GM12878 (cell line): Measurements from ENCODE around the gene SLC35A2. TPM values are rescaled to one million over a fixed set of nuclear protein-coding genes. Genes with fewer than 3 reads are reported as not detected.
A peak's percentile ranks its signal among the peaks of the same experiment; 100 is the strongest.

Experiments
- ATAC-seq: fragments of 200-7000 bp; cut with Tn5 transposase; 3 replicates; pipeline ENCODE4 v1.9.1; 2020; ENCODE audit warnings: mild to moderate bottlenecking, moderate library complexity
- BruUV-seq: library from RNA; stranded (reverse); fragments of 400-500 nt; replicated peaks from 2 replicates; lab custom pipeline; 2021; lab: Mats Ljungman, UMichigan
- CTCF ChIA-PET: fragments of 300-600 bp; sonication (Branson Sonifier 250); formaldehyde crosslinking; extraction: SDS; loops from one replicate; lab custom pipeline; 2021; ENCODE audit warnings: inconsistent platforms; lab: Yijun Ruan, JAX
- POLR2A ChIA-PET: fragments of 350-600 bp; formaldehyde crosslinking; extraction: SDS; loops from one replicate; lab custom pipeline; 2021; ENCODE audit warnings: inconsistent platforms; lab: Charles Lee
- RAD21 ChIA-PET: fragments of 300-600 bp; sonication (Branson Sonifier 250); formaldehyde crosslinking; loops from one replicate; lab custom pipeline; 2023; ENCODE audit warnings: antibody characterized with exemption; ENCODE audit not compliant: unreplicated experiment; lab: Charles Lee
- SMC1A ChIA-PET: fragments of 300-600 bp; sonication (Branson Sonifier 250); formaldehyde crosslinking; loops from one replicate; lab custom pipeline; 2023; ENCODE audit not compliant: unreplicated experiment, uncharacterized antibody; lab: Charles Lee
- DNase-seq: peaks from one replicate; pipeline ENCODE4 v3.0.0-alpha.2; 2011; ENCODE audit warnings: low read depth, low spot score
- FAIRE-seq: peaks from 3 replicates; lab custom pipeline; 2011; peaks lifted over from hg19 to GRCh38; lab: Jason Lieb, UNC
- H2AFZ ChIP-seq: 2 replicates; pipeline ENCODE4 v1.6.0; 2011; ENCODE audit warnings: low read depth, low read length, control low read depth; ENCODE audit not compliant: control insufficient read depth
- H3K27ac ChIP-seq: 2 replicates; pipeline ENCODE4 v1.5.1; 2011; ENCODE audit warnings: control low read depth; ENCODE audit not compliant: control insufficient read depth, insufficient read depth
- H3K27me3 ChIP-seq, 2 experiments: replicated peaks in 1 of 2; 2 replicates each; pipeline versions ENCODE4 v1.6.0 to v1.6.1; 2011; ENCODE audit warnings: low read length in 1 of 2; ENCODE audit not compliant: control insufficient read depth in 2 of 2, insufficient read depth in 2 of 2
- H3K36me3 ChIP-seq, 2 experiments: 2 replicates each; pipeline ENCODE4 v1.5.1; 2011; ENCODE audit warnings: low read length in 1 of 2; ENCODE audit not compliant: control insufficient read depth in 2 of 2, insufficient read depth in 2 of 2
- H3K4me1 ChIP-seq: 2 replicates; pipeline ENCODE4 v1.6.1; 2011; ENCODE audit warnings: mild to moderate bottlenecking, low read length, moderate library complexity, mixed read lengths; ENCODE audit not compliant: control insufficient read depth, insufficient read depth
- H3K4me2 ChIP-seq: 2 replicates; pipeline ENCODE4 v1.6.0; 2011; ENCODE audit warnings: control low read depth; ENCODE audit not compliant: control insufficient read depth, insufficient read depth
- H3K4me3 ChIP-seq: fragments of 200-600 bp; sonication (generic); 2 replicates; pipeline ENCODE4 v1.5.1; 2016
- H3K79me2 ChIP-seq: 2 replicates; pipeline ENCODE4 v1.6.0; 2011; ENCODE audit warnings: low read length; ENCODE audit not compliant: control insufficient read depth, insufficient read depth
- H3K9ac ChIP-seq: 2 replicates; pipeline ENCODE4 v1.8.0; 2011; ENCODE audit warnings: low read length, control low read depth, mixed read lengths; ENCODE audit not compliant: control insufficient read depth, insufficient read depth
- H3K9me3 ChIP-seq: replicated peaks from 3 replicates; pipeline ENCODE4 v1.5.1; 2011; ENCODE audit warnings: mild to moderate bottlenecking, low read length; ENCODE audit not compliant: control insufficient read depth, insufficient read depth
- H4K20me1 ChIP-seq: 2 replicates; pipeline ENCODE4 v1.6.0; 2011; ENCODE audit not compliant: control insufficient read depth, insufficient read depth
- BMI1 ChIP-seq: fragments of 450-650 bp; IDR thresholded peaks from 2 replicates; pipeline ENCODE4 v1.6.1; 2016; ENCODE audit warnings: mild to moderate bottlenecking, moderate library complexity, borderline replicate concordance
- CBFB ChIP-seq: IDR thresholded peaks from 2 replicates; pipeline ENCODE4 v1.6.1; 2016; ENCODE audit warnings: antibody characterized with exemption, low read depth
- CBX5 ChIP-seq: sonication (generic); IDR thresholded peaks from 2 replicates; pipeline ENCODE4 v1.6.1; 2016; ENCODE audit warnings: low read depth, moderate library complexity, mild to moderate bottlenecking, inconsistent platforms
- HCFC1 ChIP-seq: fragments of 150-350 bp; IDR thresholded peaks from 2 replicates; pipeline ENCODE4 v1.6.1; 2014; ENCODE audit warnings: low read length
- IKZF1 ChIP-seq: fragments of 450-650 bp; conservative IDR thresholded peaks from 2 replicates; pipeline ENCODE4 v1.6.1; 2017; ENCODE audit warnings: antibody characterized with exemption, mild to moderate bottlenecking
- IKZF2 ChIP-seq, 2 experiments: fragments of 450-650 bp; IDR thresholded peaks; 2 replicates each; pipeline ENCODE4 v1.6.1; 2017; ENCODE audit warnings: mild to moderate bottlenecking in 2 of 2, moderate library complexity in 2 of 2
- MYC ChIP-seq: IDR thresholded peaks from 2 replicates; pipeline ENCODE4 v1.6.1; 2011; ENCODE audit warnings: mild to moderate bottlenecking, low read length, moderate library complexity, inconsistent platforms; ENCODE audit not compliant: insufficient read depth, insufficient replicate concordance, insufficient read length, severe bottlenecking
- WGBS: methylation state at CpG from one replicate; pipeline ENCODE4 v1.1.6; 2016; ENCODE audit warnings: low lambda C conversion rate; ENCODE audit not compliant: insufficient replicate concordance, insufficient coverage; ENCODE audit errors: missing lambda C conversion rate; 5-methylcytosine and 5-hydroxymethylcytosine counted together
- in situ Hi-C: fragments of 300-500 bp; cut with MboI; formaldehyde crosslinking; loops from 9 replicates; pipeline ENCODE4 v1.14.3; 2018; ENCODE audit warnings: mixed read lengths
- intact Hi-C: fragments of 100-400 bp; cut with micrococcal nuclease; formaldehyde crosslinking; loops from one replicate; pipeline ENCODE4 v1.14.2; 2022; ENCODE audit not compliant: unreplicated experiment
- polyA plus RNA-seq, 11 experiments: library from polyadenylated mRNA; depleted of rRNA in 4 of 11; unstranded in 6 of 11; stranded (reverse) in 5 of 11; fragments of >200 nt; fragmentation: Nextera tagmentation in 4 of 11; fragmentation: Illumina TruSeq in 1 of 11; extraction: Ambion mirVana in 4 of 11; extraction: Trizol in 1 of 11; gene quantifications; 1 replicate in 1 of 11; 2 replicates in 10 of 11; pipeline versions ENCODE4 v1.2.1 to v1.2.3, GENCODE V29; 2011 to 2016; ENCODE audit warnings: inconsistent platforms in 2 of 11, missing spikeins in 2 of 11, low read depth in 1 of 11
- total RNA-seq, 4 experiments: library from RNA; depleted of rRNA in 3 of 4; stranded (reverse); fragments of >200 nt in 3 of 4; fragmentation: Illumina TruSeq in 1 of 4; extraction: Trizol in 1 of 4; gene quantifications; 2 replicates each; pipeline versions ENCODE4 v1.2.1 to v1.2.3, GENCODE V29; 2013 to 2021
- TF ChIP-seq, protein P1 (sequence below): fragments of 450-650 bp; IDR thresholded peaks from 2 replicates; pipeline ENCODE4 v1.6.1; 2016; ENCODE audit warnings: mild to moderate bottlenecking
- TF ChIP-seq, protein P2 (sequence below): IDR thresholded peaks from 2 replicates; pipeline ENCODE4 v1.6.1; 2011; ENCODE audit warnings: low read depth, low read length, improper control_type of control experiment, borderline replicate concordance
- TF ChIP-seq, protein P3 (sequence below): fragments of 450-650 bp; formaldehyde crosslinking; IDR thresholded peaks from 2 replicates; pipeline ENCODE4 v1.4.0; 2022; ENCODE audit warnings: mild to moderate bottlenecking, moderate library complexity

The SLC35A2 gene
- total and polyA plus RNA-seq, 10 of the 15 experiments (the other 5 are each of a cell fraction or from before 2014, with no cell fraction given) = 2.1 to 27.4 (median 14.9) TPM

GRCh38 chrX:48920718-48921104 is 9.3 kb upstream of the SLC35A2 start:
- POLR2A ChIA-PET = interaction anchor here (1.1 to 2.9 kb wide), 3 partner anchors 16 to 225 kb away, joined by 3 to 21 read pairs (median 6); no protein-coding TSS in a partner anchor
- Histone ChIP-seq H3K4me3 (no peak overlapping the region), H3K27me3 (no peaks in the 10 kb centered on the region), H3K27ac (peak overlapping the region; percentile 51), H3K4me2 (0 out of 2 replicates have a peak overlapping the region, but pooled peaks have one; percentile 56), H4K20me1 (no peaks in the 10 kb centered on the region; the same call in 1 of the 2 replicates), H3K4me1 (peaks cover 9% of the 10 kb centered on the region), H3K36me3 (peaks cover 0 to 3% of the 10 kb centered on the region in 2 experiments; a peak in 1 of 4 replicates), H3K79me2 (peaks cover 30% of the 10 kb centered on the region), H3K9me3 (no peaks in the 10 kb centered on the region; the same call in 2 of the 3 replicates), H3K9ac (no peak overlapping the region; the same call in 1 of the 2 replicates), H2AFZ (no peak overlapping the region)
- RAD21 ChIA-PET = interaction anchor here (1.4 to 1.6 kb wide), 2 partner anchors 17 to 26 kb away, joined by 6 read pairs; no protein-coding TSS in a partner anchor
- TF ChIP-seq, protein P1, sequence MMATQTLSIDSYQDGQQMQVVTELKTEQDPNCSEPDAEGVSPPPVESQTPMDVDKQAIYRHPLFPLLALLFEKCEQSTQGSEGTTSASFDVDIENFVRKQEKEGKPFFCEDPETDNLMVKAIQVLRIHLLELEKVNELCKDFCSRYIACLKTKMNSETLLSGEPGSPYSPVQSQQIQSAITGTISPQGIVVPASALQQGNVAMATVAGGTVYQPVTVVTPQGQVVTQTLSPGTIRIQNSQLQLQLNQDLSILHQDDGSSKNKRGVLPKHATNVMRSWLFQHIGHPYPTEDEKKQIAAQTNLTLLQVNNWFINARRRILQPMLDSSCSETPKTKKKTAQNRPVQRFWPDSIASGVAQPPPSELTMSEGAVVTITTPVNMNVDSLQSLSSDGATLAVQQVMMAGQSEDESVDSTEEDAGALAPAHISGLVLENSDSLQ = no peak
- TF ChIP-seq CBFB (no peak), IKZF1 (no peak), IKZF2 (IDR thresholded peaks at IDR 0.05) (no peak), CBX5 (no peak), BMI1 (no peak), HCFC1 (no peak), MYC (no peak)
- TF ChIP-seq, protein P2, sequence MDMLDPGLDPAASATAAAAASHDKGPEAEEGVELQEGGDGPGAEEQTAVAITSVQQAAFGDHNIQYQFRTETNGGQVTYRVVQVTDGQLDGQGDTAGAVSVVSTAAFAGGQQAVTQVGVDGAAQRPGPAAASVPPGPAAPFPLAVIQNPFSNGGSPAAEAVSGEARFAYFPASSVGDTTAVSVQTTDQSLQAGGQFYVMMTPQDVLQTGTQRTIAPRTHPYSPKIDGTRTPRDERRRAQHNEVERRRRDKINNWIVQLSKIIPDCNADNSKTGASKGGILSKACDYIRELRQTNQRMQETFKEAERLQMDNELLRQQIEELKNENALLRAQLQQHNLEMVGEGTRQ = no peak
- TF ChIP-seq, protein P3, sequence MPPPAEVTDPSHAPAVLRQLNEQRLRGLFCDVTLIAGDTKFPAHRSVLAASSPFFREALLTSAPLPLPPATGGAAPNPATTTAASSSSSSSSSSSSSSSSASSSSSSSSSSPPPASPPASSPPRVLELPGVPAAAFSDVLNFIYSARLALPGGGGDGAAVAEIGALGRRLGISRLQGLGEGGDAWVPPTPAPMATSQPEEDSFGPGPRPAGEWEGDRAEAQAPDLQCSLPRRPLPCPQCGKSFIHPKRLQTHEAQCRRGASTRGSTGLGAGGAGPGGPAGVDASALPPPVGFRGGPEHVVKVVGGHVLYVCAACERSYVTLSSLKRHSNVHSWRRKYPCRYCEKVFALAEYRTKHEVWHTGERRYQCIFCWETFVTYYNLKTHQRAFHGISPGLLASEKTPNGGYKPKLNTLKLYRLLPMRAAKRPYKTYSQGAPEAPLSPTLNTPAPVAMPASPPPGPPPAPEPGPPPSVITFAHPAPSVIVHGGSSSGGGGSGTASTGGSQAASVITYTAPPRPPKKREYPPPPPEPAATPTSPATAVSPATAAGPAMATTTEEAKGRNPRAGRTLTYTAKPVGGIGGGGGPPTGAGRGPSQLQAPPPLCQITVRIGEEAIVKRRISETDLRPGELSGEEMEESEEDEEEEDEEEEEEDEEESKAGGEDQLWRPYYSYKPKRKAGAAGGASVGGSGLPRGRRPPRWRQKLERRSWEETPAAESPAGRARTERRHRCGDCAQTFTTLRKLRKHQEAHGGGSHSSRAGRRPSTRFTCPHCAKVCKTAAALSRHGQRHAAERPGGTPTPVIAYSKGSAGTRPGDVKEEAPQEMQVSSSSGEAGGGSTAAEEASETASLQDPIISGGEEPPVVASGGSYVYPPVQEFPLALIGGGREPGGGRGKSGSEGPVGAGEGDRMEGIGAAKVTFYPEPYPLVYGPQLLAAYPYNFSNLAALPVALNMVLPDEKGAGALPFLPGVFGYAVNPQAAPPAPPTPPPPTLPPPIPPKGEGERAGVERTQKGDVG = no peak
- SMC1A ChIA-PET = interaction anchor here (1.0 to 2.3 kb wide), 2 partner anchors 16 to 18 kb away, joined by 3 to 12 read pairs; no protein-coding TSS in a partner anchor
- no peak for FAIRE-seq
- no peak for ATAC-seq
- CTCF ChIA-PET = interaction anchor here (1.1 to 1.4 kb wide), 2 partner anchors 16 to 26 kb away, joined by 3 to 4 read pairs; no protein-coding TSS in a partner anchor
- intact Hi-C loops (no loop called here), in situ Hi-C loops (no loop called here)
- no peak for DNase-seq
- no TSS peak for BruUV-seq
- 72% methylated on average over 4 of the region's 4 CpGs for WGBS
